ENCODE data around the gene VPS26C. TPM values are rescaled to one million over a fixed set of nuclear protein-coding genes. Genes with fewer than 3 reads are reported as not detected.

Gene VPS26C
- total and polyA plus RNA-seq, 2 of the 8 experiments (the other 6 are each of a cell fraction or from before 2014, with no cell fraction given): 43.5 to 71.6 TPM

GRCh38 chr21:37245151-37245550 is 22.0 kb downstream of the VPS26C start (continued):
- TF ChIP-seq SIX5 (IDR thresholded peaks at IDR 0.05; ENCODE audit: low read depth, low read length) (no peak), KDM1A (IDR thresholded peaks at IDR 0.05; ENCODE audit: borderline replicate concordance, low read length) (no peak), TEAD4 (IDR thresholded peaks at IDR 0.05; ENCODE audit: low read depth, low read length) (peak; percentile 64)
